Body of pancreas (tissue), 4 donors: ENCODE measurements around the gene SAXO2.

Source experiments
- CTCF ChIP-seq, 7 experiments: fragments of 450-650 bp in 4 of 7; fragments of 200-600 bp in 3 of 7; sonication (generic) in 3 of 7; IDR thresholded peaks; one replicate each; pipeline ENCODE4 v1.5.1; 2016 to 2019; ENCODE audit warnings: antibody characterized with exemption in 7 of 7
- POLR2A ChIP-seq, 3 donors: fragments of 450-650 bp; IDR thresholded peaks; one replicate each; pipeline ENCODE4 v1.6.1; 2016; ENCODE audit warnings: antibody characterized with exemption in 3 of 3, mild to moderate bottlenecking in 2 of 3

GRCh38 chr15:82300883-82301282 lies 38.3 kb downstream of the SAXO2 start:
- TF ChIP-seq POLR2A (IDR thresholded peaks at IDR 0.05) (no peak), CTCF (IDR thresholded peaks at IDR 0.05) (no peak)
